Measurements from ENCODE around the gene CALN1.

Gene CALN1

GRCh38 chr7:72032934-72033333, 379.2 kb downstream of the CALN1 start:
- H3F3A ChIP-seq (ENCODE audit: insufficient read depth, low read length) = no peaks in the 10 kb centered on the region
- TF ChIP-seq EZH2phosphoT487 (IDR thresholded peaks at IDR 0.05; ENCODE audit: low read length) (no peak), EZH2 (optimal IDR thresholded peaks at IDR 0.05; ENCODE audit: low read depth, low read length) (no peak)
- TF ChIP-seq, protein P1, sequence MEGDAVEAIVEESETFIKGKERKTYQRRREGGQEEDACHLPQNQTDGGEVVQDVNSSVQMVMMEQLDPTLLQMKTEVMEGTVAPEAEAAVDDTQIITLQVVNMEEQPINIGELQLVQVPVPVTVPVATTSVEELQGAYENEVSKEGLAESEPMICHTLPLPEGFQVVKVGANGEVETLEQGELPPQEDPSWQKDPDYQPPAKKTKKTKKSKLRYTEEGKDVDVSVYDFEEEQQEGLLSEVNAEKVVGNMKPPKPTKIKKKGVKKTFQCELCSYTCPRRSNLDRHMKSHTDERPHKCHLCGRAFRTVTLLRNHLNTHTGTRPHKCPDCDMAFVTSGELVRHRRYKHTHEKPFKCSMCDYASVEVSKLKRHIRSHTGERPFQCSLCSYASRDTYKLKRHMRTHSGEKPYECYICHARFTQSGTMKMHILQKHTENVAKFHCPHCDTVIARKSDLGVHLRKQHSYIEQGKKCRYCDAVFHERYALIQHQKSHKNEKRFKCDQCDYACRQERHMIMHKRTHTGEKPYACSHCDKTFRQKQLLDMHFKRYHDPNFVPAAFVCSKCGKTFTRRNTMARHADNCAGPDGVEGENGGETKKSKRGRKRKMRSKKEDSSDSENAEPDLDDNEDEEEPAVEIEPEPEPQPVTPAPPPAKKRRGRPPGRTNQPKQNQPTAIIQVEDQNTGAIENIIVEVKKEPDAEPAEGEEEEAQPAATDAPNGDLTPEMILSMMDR (IDR thresholded peaks at IDR 0.05; ENCODE audit: low read length) = no peak
- H3K27ac ChIP-seq (ENCODE audit: low read length) = no peak overlapping the region
- no peaks in the 10 kb centered on the region for H3K4me1 ChIP-seq (ENCODE audit: low read length)
- H3K9me3 ChIP-seq (replicated peaks; ENCODE audit: insufficient read depth, low read length) = no peaks in the 10 kb centered on the region
- no peak for DNase-seq
- no peaks in the 10 kb centered on the region for H3K79me2 ChIP-seq (ENCODE audit: low read length)
- no peak overlapping the region for H3K4me2 ChIP-seq (ENCODE audit: low read depth, low read length)
- H3K27me3 ChIP-seq (replicated peaks; ENCODE audit: insufficient read depth, low read length) = no peaks in the 10 kb centered on the region
- no peak overlapping the region for H3K9ac ChIP-seq (ENCODE audit: low read length)
- H3K9me2 ChIP-seq (replicated peaks; ENCODE audit: insufficient read depth, low read length) = no peaks in the 10 kb centered on the region
- no peaks in the 10 kb centered on the region for H3K36me3 ChIP-seq (replicated peaks; ENCODE audit: insufficient read depth, low read length)
- no peak overlapping the region for H3K4me3 ChIP-seq (ENCODE audit: low read length)
- no peak overlapping the region for H2AFZ ChIP-seq (ENCODE audit: low read length)
- no peaks in the 10 kb centered on the region for H4K20me1 ChIP-seq (ENCODE audit: insufficient read depth, low read length)

- TF ChIP-seq EZH2 (optimal IDR thresholded peaks at IDR 0.05; ENCODE audit: low read depth, low read length) = no peak
- TF ChIP-seq EZH2phosphoT487 (IDR thresholded peaks at IDR 0.05; ENCODE audit: low read length) = no peak
- TF ChIP-seq, protein P1 (IDR thresholded peaks at IDR 0.05; ENCODE audit: low read length) = no peak
- no peak for DNase-seq
- no peak overlapping the region for H3K27ac ChIP-seq (ENCODE audit: low read length)
- no peaks in the 10 kb centered on the region for H3K27me3 ChIP-seq (replicated peaks; ENCODE audit: insufficient read depth, low read length)
- H3K4me2 ChIP-seq (ENCODE audit: low read depth, low read length) = no peak overlapping the region
- H3K9me2 ChIP-seq (replicated peaks; ENCODE audit: insufficient read depth, low read length) = no peaks in the 10 kb centered on the region
- no peaks in the 10 kb centered on the region for H3F3A ChIP-seq (ENCODE audit: insufficient read depth, low read length)
- H3K9ac ChIP-seq (ENCODE audit: low read length) = no peak overlapping the region
- H3K4me1 ChIP-seq (ENCODE audit: low read length) = no peaks in the 10 kb centered on the region
- no peaks in the 10 kb centered on the region for H4K20me1 ChIP-seq (ENCODE audit: insufficient read depth, low read length)
- no peaks in the 10 kb centered on the region for H3K79me2 ChIP-seq (ENCODE audit: low read length)
- H2AFZ ChIP-seq (ENCODE audit: low read length) = no peak overlapping the region
- no peaks in the 10 kb centered on the region for H3K9me3 ChIP-seq (replicated peaks; ENCODE audit: insufficient read depth, low read length)
- H3K36me3 ChIP-seq (replicated peaks; ENCODE audit: insufficient read depth, low read length) = no peaks in the 10 kb centered on the region
- no peak overlapping the region for H3K4me3 ChIP-seq (ENCODE audit: low read length)
Measured at GRCh38 chr7:72030994-72031667, 381.0 kb downstream of the CALN1 start.

- no peaks in the 10 kb centered on the region for H3K4me1 ChIP-seq (ENCODE audit: low read length)
- H3K36me3 ChIP-seq (replicated peaks; ENCODE audit: insufficient read depth, low read length) = no peaks in the 10 kb centered on the region
Measured at GRCh38 chr7:72028267-72028666, 383.9 kb downstream of the CALN1 start.

More at GRCh38 chr7:72028267-72028666, 383.9 kb downstream of the CALN1 start:
- Histone ChIP-seq H4K20me1 (ENCODE audit: insufficient read depth, low read length) (no peaks in the 10 kb centered on the region), H3K79me2 (ENCODE audit: low read length) (no peaks in the 10 kb centered on the region), H3K9me2 (replicated peaks; ENCODE audit: insufficient read depth, low read length) (no peaks in the 10 kb centered on the region), H3K9me3 (replicated peaks; ENCODE audit: insufficient read depth, low read length) (no peaks in the 10 kb centered on the region), H2AFZ (ENCODE audit: low read length) (no peak overlapping the region), H3K27me3 (replicated peaks; ENCODE audit: insufficient read depth, low read length) (no peaks in the 10 kb centered on the region), H3K4me2 (ENCODE audit: low read depth, low read length) (no peak overlapping the region), H3K9ac (ENCODE audit: low read length) (no peak overlapping the region), H3K4me3 (ENCODE audit: low read length) (no peak overlapping the region), H3K27ac (ENCODE audit: low read length) (no peak overlapping the region), H3F3A (ENCODE audit: insufficient read depth, low read length) (no peaks in the 10 kb centered on the region)
- no peak for DNase-seq
- TF ChIP-seq EZH2phosphoT487 (IDR thresholded peaks at IDR 0.05; ENCODE audit: low read length) (no peak), EZH2 (optimal IDR thresholded peaks at IDR 0.05; ENCODE audit: low read depth, low read length) (no peak)
- TF ChIP-seq, protein P1 (IDR thresholded peaks at IDR 0.05; ENCODE audit: low read length) = no peak
